HG03025 (cell line): Measurements from ENCODE around the gene GALNT18.

Experiments used
- ATAC-seq: cut with Tn5 transposase; IDR thresholded peaks from one replicate; pipeline ENCODE4 v1.9.1; 2021; ENCODE audit warnings: mild to moderate bottlenecking, moderate library complexity; ENCODE audit not compliant: unreplicated experiment, low FRiP score

Gene GALNT18

DNA sequence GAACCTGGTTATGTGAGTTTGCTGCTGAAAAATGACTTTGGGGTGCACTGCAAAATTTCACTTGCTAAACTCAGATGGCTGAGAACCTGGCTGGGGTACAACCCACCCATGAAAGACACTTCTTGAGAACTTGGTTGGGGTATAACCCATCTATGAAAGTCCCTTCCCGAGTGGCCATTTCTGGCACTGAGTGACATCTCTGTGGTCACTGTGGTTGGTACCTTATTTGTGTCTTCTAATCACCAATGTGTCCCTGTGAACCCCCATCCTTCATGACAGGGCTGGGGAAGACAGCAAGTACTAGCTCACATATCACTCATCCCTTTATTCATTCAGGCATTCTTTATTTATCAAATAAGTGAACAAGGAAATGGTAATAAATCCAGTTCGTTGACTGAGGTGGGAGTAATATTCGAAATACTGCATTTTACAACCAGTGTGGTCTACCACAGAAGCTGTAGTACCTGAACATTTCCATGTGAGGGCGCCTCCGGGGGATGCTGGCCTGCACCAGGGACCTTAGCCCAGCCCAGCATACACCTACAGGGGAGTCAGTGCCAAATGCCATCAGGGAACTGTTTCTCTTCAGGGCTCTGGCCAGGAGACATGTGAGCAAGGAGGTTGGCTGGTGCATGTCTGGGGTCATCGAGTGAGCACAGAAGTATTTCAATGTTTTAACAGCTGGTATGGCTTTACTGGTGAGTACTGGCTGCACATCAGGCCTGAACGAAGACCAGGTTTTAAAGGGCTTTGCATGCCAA, 390.8 kb downstream of the GALNT18 start:
- ATAC-seq: no peak

DNA sequence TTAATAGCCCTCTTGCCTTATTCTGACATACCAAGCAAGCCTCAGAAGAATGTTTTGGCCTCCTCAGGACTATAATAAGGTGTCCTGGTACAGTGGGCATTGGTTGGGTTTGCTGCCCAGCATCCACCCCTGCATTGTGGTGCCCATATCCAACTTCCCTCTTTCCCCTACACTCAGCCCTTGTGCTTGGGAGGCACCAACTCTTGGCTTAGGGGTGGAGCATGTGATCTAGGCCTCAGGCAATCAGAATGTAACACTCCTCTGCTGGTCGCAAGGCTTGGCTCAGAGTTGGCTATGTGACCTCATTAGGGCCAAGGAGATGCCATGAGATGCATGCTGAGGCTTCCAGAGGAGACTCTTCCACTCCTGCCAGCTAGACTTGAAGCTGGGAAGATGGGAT, 391.7 kb downstream of the GALNT18 start:
- no peak for ATAC-seq

DNA sequence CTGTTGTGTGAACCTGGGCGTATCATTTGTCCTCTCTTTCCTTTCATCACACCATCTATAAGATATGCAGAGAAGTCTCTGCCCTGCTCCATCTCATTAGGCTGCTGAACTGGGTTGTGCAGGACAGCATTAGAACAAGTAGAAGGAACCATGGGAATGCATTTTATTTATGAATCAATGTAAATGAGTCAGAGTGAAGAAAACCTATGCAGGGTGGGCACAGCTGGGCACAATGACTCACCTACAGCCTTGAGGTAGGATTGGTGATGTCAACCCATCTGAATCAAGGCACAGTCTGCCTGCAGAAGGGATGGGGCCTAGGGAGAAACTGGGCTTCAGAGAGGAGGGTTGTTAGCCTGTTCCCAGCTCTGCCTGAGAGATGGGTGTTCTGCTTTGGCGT, 392.2 kb downstream of the GALNT18 start:
- no peak for ATAC-seq

DNA sequence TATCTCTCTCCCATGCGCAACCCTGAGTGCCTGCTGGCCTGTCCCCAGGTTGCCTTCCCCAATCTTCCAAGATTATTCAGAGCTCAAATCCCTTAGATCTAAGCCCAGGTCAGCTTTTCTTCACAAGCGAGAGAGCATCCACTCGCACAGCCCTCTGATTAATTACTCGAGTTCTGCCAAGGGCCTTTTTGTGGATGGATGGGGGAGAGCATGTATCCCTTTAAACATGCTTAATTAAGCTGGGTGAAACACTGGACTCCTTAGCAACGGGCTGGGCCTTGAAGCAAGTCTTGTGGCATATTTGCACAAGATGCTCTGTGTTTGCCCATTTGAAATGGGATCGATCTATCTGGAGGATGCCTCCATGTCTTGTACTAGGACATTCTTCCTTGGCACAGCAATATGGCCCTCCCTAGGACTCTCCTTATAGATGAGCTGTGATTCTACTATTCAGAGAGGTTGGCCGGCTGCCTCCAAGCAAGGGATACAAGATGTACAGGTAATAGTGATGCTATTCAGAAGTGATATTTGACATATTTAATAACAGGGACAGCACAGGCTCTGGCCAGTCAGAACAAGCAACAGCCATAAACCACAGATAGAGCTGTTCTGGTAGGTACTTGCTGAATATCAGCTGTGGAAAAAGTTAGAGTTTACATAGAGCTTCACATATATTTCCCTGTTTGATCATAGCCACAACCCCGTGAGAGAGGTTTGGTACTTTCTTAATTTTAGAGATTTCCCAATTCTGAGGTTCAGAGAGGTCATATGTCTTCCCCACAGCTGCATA, 394.3 kb downstream of the GALNT18 start:
- ATAC-seq: no peak
